ENCODE measurements around the gene GP5.

Gene GP5

DNA sequence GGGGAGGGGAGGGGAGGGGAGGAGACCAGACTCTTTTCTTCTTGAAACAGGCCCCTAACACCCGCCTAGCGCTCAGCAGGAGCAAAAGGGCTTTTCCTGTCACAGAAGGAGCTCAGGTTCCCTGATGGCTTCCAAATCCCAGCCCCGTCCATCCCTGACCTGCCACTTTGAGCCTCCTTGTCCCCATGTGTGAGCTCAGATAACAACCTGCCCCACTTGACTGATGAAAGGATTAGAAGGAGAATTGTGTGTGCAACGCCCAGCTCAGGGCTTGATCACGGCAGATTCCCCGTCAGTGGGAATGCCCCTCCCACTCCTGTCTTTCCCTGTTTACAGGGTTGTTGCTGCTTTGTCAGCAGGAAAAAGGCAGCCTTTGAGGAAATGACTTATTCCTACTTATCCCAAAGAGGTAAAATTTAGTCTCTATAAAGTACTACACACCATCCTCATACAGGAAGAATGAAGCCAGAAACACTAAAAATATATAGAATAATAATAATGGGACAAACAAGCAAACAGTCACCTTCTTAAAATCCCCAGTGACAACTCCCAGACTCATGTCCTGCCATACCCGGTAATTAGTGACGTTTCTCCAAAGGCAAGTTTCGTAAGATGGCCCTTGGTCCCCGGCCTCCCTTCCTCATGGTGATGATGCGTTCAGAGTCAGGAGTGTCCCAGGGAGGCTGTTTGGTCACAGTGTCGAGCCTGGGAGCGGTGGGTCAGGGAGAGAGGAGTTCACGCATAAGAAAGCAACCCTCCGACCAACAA lies 23.4 kb downstream of the GP5 start:
- no peak for DNase-seq

DNA sequence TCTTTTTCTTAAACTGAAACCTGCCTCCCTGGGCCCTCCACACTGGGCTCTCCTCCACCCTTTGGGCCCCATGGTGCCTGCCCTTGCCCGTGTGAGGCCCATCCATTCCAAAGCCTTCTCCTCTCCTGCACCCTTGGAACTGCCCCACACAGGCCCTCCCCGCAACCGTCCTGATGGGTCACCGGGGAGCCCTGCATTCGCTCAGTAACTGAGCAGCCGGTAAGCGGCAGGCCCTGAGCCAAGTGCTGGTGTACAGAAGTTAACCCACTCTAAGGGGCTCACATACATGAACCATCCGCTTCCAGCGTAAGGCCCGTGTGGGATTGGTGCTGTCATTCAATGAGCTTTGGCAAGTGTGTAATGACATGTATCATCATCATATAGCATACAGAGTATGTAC lies 24.1 kb downstream of the GP5 start:
- DNase-seq, result no peak

DNA sequence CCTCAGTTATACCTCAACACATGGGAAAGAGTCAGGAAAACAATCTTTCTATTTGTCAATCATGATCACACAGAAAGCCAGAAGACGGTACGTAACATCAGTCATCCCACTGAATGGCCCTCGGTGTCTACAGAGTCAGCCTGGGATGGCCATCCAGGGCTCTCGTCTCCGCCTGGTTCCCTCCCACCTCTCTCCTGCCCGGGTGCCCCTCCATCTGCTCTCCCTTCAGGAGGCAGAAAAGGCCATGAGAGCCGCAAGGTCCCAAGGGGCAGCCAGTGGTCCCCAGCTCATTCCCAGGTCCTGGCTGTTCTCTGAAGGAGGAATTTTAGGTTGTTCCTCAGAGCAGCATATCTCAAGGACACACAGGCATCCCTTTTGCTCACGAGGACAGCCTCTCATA lies 25.2 kb downstream of the GP5 start:
- DNase-seq, result no peak

DNA sequence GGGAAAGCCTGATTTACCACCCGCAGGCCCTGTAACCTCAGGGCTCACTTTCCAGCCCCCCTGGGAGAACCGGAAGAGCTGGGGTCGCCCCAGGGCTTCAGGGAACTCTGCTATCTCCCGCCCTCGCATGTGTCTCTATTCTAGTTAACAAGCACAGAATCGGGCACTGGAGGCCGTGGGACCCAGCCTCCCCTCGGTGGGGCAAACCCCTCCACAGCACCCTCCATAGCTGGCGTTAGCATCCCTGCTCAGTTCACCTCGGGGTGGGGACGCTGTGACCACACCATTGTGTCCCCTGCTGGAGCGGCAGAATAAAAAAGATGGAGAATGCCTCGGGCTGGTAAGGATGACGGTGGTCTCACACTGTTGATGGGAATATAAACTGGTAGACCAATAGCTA lies 26.0 kb downstream of the GP5 start:
- DNase-seq, result no peak

DNA sequence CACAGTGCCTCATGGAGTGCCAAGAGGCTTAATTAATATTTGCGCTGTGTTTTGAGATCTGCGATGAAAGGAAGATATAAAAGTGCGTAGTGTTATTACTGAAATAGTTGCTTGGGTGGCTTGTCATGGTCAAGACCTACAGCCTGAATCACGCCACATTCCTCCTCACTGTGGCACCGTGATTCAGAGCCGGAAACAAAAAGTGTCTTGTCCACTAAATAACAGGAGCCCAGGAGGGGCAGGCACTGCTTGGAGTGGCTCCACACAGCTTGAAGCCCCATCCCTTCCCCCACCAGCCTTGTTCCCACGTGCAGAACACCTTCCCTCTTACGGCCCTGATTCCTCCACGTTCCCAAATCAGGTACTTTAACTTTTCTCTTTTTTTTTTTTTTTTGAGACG lies 28.3 kb downstream of the GP5 start:
- no peak for DNase-seq

DNA sequence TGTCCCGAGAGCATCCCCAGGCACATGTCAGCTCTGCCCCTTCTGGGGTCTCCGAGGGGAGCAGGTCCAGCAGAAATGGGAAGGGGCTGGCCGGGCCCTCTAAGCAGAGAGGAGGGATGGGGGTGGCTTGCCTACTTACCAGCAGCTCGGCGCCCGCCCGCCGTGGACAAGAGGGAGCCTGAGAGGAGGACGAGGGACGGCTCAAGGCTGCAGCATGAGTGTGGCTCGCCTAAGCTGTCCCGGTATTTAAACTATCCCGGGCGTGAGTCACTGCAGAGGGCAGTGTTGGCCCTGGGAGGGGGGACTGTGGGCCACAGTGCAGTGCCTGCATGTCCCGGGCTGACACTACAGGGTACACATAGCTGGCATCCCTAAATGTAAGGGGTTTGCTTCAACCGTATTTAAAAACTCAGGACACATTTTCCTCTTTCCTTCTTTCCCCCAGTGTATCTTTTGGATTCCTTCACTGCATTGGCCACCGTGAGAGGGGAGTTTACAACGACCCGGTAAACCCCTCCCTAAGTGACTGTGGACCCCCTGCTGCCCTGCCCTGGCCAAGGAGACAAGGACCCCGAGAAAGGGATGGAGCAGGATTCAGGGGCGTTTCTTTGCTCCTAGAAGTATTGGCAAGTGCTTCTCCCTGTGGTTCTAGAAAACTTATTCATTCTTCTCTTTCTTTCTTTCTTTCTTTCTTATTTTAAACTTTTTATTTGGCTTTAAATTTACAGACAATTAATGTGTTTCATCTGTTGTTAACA lies 29.4 kb downstream of the GP5 start, which contains the start of gene LRRC15:
LRRC15 (minus strand) TSS at position 222 of the 758 bp plus-strand sequence. CDS start 8,700 bp downstream, outside the sequence.
- no peak for DNase-seq

DNA sequence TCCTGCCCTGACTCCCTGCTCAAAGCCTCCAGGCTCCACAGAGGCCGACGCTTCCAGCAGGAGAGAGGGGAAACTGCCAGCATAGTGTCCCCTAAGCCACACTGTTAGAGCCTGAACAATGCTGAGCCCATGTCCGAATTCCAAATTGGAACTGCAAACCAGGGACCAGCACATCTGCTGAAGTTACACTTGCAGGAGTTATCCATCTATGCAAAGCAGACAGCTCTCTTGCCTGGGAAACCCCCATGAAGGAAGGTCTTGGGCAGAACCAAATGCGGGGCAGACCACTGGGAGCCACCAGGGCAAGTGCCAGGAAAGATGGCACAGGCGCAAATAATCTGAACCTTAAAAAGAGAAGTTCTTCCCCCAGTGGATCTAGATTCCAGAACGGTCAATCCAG lies 30.1 kb downstream of the GP5 start:
- no peak for DNase-seq

DNA sequence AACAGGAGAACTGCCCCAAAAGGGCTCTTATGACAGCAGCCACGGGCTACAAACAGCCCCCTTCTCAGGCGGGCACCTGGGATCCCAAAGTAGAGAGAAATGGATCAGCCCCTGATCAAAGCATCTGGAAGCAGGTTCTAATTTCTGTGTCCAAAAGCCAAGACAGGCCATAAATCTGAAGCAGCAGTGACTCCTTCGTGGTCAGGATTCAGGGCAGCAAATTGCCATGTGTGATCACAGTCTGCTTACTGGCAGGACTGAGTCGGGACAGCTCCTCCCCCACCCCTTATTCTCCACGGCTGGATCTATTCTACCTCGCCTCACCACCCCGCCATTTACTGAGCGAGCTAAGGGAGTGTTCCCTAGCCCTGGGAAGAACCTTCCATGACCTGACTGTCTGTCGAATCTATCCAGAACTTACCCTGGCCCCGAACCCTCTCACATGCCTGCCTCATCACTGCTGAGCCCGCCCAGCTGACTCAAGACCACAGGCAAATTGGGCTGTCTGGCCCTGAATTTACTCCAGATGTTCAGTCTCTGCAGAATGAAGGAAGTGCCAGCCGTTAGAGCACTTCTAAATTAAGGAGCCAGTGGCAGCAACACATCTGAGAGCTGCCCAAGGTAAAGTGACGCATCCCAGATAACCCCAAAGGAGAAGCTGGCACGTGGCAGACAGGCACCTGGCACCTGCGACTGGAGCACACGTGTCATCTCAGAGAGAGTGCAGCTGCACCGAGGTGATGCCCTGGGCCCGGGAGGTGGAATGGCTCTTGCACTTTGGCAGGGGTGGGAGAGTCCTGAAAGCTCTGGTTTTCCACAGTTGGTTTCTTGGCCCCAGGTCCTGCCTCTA lies 30.8 kb downstream of the GP5 start:
- no peak for DNase-seq

DNA sequence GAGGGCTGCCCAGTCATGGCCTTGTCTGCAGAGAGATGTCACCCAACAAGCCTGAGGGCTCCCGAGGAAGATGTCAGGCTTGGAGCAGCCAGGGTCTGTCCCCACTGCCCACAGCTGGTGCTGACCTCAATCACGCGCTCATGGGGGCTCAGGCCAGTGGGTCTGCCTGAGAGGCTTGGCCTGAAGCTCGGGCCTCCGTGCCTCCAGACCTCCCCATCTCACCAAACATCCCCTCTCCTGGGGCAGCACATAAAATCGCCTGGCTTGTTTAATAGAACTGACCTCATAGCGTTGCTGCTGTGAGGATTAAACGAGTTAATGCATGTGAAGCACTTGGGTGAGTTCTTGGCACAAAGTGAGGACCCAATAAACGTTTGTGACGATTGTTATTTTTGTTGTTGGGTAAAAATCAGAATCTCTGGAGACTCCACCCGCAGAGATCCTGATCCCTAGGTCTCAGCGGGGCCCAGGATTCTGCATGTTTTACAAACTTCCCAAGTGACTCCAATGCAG lies 33.0 kb downstream of the GP5 start:
- no peak for DNase-seq

DNA sequence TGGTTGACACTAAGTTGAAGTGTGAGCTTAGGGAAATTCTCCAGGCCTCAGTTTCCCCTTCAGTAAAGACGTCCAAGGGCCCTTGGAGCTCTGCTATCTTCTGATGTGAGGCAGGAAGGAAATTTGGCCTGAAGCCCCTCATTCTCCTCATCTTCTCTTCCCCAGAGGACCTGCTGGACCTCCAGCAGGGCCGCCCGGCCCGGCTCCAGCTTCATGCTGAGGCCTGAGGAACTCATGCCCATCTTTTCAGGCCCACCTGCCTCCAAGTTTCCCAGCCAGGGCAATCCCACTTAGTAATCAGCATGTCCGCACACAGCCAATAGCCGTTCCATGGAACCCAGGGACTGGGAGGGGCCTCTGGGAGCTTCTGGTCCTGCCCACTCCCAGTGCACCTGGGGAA lies 33.5 kb downstream of the GP5 start:
- no peak for DNase-seq

DNA sequence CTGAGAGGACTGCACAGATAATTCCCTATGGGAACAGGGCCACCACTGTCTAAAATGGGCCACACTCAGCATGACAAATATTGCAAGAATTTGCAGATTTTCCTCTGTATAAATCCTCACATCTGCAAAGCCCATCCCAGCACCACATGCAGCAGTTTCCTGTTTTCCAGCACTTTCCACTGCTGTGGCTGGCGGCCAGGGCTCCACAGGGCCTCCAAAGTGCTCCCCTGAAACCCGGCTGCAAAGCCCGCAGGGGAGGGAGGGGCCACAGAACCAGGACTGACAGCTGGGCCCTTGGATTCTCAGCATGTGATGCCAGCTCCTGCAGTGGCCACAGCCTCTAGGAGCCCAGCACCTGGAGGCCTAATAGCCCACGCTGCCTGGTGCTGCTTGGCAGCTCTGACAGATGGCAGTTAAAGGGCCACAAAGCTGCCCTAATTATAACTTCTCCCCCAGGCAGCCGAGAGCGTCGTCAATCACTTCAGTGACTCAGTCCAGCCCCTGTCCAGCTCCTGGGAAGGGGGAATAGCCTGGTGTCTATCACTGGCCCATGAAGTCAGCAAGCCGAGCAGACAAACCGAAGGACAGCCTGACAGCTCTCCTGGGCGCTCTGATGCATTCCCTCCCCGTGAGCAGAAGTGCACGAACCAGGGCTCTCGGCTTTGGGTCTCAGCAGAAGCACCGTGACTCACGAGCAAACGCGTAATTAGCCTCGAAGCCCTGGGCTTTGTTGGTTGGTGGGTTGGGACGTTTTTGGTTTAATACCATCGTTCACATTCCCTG lies 34.2 kb downstream of the GP5 start:
- no peak for DNase-seq

DNA sequence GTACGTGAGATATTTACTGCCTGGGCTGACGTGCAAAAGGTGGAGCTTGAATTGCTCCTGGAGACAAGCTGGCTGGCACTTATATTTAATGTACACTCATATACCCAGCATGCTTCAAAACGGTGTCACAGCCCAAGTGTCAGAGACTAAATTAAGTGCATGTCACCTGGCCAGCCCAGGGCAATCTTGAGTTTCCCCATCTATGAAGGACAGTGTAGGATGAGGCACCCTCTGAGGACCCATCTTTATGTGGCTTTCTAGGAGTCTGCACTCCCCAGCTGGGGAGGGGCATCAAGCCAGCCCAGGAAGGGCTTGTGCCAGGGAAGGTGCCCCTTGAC lies 34.8 kb downstream of the GP5 start:
- DNase-seq, result no peak

DNA sequence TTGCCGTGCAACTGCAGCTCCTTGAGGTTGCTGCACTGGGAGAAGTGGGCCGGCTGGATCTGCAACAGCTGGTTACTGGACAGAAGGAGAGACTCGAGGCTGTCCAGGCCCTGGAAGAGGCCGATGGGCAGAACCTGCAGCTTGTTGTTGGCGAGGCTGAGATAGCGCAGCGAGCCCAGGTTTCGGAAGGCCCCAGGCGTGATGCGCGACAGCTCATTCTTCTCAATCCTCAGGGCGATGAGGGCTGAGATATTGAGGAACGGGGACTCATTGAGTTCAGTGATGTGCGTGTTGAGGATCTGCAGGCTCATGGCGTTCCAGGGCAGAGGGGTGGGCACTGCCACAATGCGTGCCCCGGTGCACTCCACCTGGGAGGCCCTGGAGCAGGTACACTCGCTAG lies 38.5 kb downstream of the GP5 start:
- no peak for DNase-seq

DNA sequence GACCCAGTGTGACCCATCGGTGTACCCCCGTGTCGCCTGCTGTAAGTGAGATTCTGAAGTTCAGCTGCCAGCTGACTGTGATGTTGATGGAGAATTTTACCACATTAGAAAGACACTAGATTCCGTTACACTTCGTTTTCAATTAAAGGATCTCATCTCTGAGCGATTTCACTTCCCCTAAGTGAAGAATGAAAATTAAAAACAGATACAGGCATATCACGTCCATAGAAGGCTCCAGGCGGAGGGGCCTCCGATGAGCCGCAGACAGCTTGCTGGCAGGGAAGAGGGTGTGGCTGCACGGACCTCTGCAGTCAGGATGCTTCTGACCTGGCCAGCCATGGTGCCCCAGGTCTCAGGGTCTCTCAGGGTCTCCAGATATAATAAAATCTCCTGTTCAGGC lies 41.4 kb downstream of the GP5 start:
- no peak for DNase-seq

DNA sequence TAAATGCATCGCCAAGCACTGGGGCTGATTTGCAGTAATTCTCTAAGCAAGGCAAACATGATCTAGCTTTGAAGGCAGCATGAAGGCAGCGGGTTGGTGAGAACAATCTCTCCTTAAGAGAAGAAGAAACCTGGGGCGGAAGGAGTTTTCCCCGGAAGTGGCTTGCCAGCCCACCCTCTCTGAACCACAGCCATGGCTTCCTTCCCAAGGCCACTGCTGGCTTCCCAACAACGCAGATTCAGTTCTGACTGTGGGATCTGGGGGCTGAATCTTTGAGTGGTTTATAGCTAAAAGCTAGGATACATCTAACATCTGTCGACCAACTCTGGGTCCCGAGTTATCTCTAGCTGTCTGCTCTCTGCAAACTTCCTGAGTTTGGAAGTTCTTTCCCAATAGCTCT lies 43.7 kb downstream of the GP5 start:
- DNase-seq, result no peak

DNA sequence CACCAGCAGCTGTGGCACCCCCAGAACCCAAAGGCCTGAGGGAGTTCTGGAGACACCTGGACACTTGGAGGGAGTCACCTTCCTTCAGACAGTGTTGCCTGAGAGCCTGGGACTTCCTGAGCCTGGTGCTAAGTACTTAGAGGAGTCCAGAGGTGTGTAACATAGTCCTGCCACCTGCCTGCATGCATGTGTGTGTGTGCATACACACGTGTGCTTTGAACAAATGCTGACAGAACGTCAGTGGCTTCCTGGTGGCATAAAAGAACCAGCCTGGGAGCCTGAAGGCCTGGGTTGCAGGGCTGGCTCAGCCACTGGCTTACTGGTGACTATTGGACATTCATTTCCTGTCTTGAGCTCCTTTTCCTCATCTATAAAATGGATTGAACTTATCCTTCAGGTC lies 44.8 kb downstream of the GP5 start:
- no peak for DNase-seq

DNA sequence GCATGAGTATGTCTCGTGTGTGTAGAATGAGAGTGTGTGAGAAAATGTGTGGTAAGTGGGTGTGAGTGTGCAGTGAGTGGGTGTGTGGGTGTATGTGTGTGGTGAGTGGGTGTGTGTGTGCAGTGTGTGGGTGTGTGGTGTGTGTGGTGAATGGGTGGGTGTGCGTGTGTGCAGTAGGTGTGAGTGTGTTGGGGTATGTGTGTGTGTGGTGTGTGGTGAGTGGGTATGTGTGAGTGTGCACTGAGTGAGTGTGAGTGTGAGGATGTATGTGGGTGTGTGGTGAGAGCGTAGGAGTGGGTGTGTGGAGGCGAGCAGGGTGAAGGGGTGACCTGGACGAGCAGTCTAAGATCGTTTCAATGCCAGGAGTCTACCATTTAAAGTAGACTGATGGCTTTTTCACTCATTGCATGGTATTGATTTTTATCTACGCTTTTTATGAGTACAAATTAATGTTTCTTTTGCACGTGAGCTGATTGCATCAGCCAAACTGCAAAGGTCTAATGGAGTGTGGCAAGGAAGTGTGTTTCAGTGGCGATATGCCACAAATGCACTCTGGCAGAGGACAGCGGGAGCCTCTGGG lies 46.3 kb downstream of the GP5 start:
- no peak for DNase-seq

DNA sequence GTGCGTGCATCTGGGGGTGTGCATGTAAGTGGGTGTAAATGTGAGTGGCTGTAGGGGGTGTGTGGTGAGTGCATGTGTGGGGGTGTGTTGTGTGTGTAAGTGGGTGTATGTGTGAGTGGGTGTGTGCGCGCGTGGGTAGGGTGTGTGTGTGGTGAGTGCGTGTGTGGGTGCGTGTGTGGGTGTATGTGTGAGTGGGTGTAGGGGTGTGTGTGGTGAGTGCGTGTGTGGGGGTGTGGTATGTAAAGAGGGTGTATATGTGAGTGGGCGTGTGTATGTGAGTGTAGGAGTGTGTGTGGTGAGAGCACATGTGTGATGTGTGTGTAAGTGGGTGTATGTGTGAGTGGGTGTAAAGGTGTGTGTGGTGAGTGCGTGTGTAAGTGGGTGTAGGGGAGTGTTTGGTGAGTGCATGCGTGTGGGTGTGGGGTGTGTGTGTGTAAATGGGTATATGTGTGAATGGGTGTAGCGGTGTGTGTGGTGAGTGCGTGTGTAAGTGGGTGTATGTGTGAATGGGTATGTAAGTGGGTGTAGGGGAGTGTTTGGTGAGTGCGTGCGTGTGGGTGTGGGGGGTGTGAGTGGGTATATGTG lies 47.0 kb downstream of the GP5 start:
- DNase-seq, result no peak

DNA sequence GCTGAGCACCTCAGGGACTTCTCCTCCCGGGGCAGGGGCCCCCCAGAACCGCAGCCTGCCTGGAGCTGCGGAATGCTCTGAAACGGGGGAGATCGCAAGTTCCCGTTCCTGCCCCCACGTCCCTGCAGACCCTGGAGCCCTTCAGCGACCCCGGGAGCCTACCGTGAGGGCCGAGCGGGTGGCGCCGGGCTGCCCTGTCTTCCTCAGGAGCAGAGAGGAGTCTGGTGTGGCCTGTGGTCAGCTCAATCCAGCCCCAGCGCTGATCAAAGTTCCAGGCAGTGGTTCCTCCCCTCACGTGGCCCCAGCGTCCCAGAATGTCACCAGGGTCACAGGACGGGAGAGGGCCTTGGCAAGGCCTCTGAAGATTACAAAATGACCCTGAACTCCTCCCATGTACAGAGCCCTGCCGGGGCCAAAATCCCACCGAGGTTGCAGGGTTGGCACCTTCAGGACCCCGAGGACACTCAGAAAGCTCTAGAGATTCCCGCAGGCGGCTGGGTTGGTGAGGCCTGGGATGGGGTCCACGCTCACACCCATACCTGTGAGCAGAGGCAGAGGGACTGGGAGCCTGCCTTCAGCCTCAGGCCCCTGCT lies 47.9 kb downstream of the GP5 start, which contains the start of gene CPN2:
CPN2 (minus strand) TSS at position 249 of the 593 bp plus-strand sequence. CDS start 8,626 bp downstream, outside the sequence.
- no peak for DNase-seq

DNA sequence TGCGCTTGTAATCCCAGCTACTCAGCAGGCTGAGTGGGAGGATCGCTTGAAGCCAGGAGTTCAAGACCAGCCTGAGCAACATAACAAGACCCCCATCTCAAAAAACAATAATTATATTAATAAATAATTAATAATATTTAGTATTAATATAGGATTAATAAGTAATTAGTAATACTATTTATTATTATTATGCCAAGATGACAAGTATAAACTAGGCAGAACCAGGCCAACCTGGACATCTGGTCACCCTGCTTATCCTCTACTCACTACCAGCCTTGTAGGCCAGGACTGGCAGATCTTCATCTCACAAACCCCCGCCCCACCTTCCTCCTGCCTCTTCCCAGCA lies 48.4 kb downstream of the GP5 start:
- no peak for DNase-seq

DNA sequence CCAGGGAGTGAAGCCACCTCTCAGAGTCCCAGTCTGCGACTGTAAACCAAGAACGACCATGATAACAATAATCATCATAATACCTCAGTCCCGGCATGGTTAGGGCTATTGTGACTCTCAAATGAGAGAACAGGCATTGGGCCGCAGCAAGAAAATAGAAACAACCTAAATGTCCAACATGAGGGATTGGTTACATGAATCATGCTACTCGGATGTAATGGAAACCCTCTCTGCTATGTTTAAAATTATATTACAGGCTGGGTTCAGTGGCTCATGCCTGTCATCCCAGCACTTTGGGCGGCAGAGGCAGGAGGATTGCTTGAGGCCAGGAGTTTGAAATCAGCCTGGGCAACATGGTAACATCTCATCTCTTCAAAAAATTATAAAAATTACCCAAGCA lies 50.7 kb downstream of the GP5 start:
- no peak for DNase-seq
